ENCODE measurements around the gene CAMK2D.
A peak's percentile ranks its signal among the peaks of the same experiment; 100 is the strongest.

The CAMK2D gene

GRCh38 chr4:113677325-113677724, 84.2 kb downstream of the CAMK2D start:
- peak; percentile 70 for DNase-seq

- no peak for DNase-seq
These were observed 85.5 kb downstream of the CAMK2D start for GRCh38 chr4:113675731-113676697.

GRCh38 chr4:113674733-113675132, 86.8 kb downstream of the CAMK2D start:
- DNase-seq = no peak

GRCh38 chr4:113674251-113674650, 87.3 kb downstream of the CAMK2D start:
- DNase-seq = no peak

GRCh38 chr4:113673450-113673849, 88.1 kb downstream of the CAMK2D start:
- peak; percentile 5 for DNase-seq

- DNase-seq = no peak
These were observed 95.0 kb downstream of the CAMK2D start for GRCh38 chr4:113666386-113667114.

GRCh38 chr4:113665036-113665435, 96.5 kb downstream of the CAMK2D start:
- DNase-seq = no peak

- no peak for DNase-seq
These were observed 99.0 kb downstream of the CAMK2D start for GRCh38 chr4:113662581-113662980.

GRCh38 chr4:113659127-113659526, 102.4 kb downstream of the CAMK2D start:
- no peak for DNase-seq

GRCh38 chr4:113657586-113658233, 103.8 kb downstream of the CAMK2D start:
- no peak for DNase-seq

- no peak for DNase-seq
These were observed 107.7 kb downstream of the CAMK2D start for GRCh38 chr4:113653871-113654270.

- no peak for DNase-seq
These were observed 115.1 kb downstream of the CAMK2D start for GRCh38 chr4:113646442-113646822.

GRCh38 chr4:113645771-113646441, 115.6 kb downstream of the CAMK2D start:
- DNase-seq = no peak

GRCh38 chr4:113645288-113645687, 116.2 kb downstream of the CAMK2D start:
- no peak for DNase-seq

- DNase-seq = no peak
These were observed 117.1 kb downstream of the CAMK2D start for GRCh38 chr4:113644398-113644797.

GRCh38 chr4:113643505-113643904, 118.0 kb downstream of the CAMK2D start:
- DNase-seq = no peak

GRCh38 chr4:113641025-113641431, 120.5 kb downstream of the CAMK2D start:
- no peak for DNase-seq

GRCh38 chr4:113639326-113639725, 122.2 kb downstream of the CAMK2D start:
- DNase-seq = peak; percentile 1

GRCh38 chr4:113638562-113638832, 123.0 kb downstream of the CAMK2D start:
- no peak for DNase-seq

- DNase-seq = no peak
These were observed 123.5 kb downstream of the CAMK2D start for GRCh38 chr4:113637823-113638561.

GRCh38 chr4:113637363-113637762, 124.2 kb downstream of the CAMK2D start:
- DNase-seq = no peak

- no peak for DNase-seq
These were observed 124.7 kb downstream of the CAMK2D start for GRCh38 chr4:113636877-113637276.

Measured in inflammatory macrophage treated with lipopolysaccharide for 4 hours (primary cell).